NCI-H2171 (cell line): ENCODE results near the gene LRPAP1.

Experiments
- DNase-seq: peaks from one replicate; lab custom pipeline; 2025; lab: John Stamatoyannopoulos, UW

LRPAP1 gene

GRCh38 chr4:3501126-3501824 is 30.9 kb downstream of the LRPAP1 start:
- no peak for DNase-seq

- DNase-seq = no peak
Observed at GRCh38 chr4:3500634-3501101, 31.6 kb downstream of the LRPAP1 start.

GRCh38 chr4:3500111-3500510 is 32.1 kb downstream of the LRPAP1 start:
- DNase-seq = no peak

GRCh38 chr4:3499710-3500109 is 32.5 kb downstream of the LRPAP1 start:
- DNase-seq = no peak

DNA sequence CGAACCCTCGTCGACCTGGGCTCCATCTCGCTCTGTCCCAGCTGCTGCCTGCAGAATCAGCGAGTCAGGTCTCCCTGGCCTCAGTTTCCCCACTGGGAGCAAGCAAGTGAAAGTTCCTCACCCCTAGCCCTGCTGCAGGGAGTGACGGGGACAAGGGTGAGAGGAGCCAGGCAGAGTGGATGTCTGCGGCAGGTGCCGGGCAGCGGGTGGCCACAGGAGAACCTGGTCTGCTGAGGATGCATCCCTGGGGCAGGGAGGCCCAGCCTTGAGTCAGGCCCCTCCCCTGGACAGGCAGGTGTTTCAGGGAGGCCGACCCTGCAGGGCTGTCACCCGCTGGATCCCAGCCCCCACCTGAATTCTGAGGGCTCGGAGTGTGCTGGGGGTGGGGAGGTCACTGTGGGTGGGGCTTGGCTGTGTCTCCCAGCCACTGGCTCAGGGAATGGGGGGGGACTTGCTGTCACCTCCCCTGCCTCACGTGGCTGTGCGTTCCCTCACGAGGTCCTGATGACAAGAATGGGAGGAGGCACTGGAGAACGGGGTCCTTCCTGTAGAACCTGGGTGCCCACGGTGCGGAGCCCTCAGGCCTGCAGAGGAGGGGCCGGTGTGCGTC is 33.2 kb downstream of the LRPAP1 start:
- DNase-seq = no peak

DNA sequence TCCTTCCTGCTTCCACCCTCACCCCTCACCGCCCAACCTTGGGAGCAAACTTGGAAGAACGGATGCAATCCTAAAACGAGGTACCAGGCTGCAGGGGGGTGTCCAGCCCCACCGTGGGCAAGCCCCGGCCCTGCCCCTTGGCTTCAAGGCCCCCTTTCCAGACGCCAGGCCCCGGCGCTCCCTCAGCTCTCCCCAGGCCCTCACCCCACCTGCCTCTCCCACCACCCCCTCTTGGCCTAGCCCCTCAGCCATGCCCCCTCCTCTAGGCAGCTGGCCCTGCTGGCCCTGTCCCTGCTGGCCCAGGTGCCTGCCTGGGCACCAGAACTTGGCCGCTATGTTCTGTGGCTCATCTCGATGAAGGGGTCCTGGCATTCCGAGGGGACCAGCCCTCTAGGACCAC is 33.8 kb downstream of the LRPAP1 start:
- DNase-seq = no peak

- no peak for DNase-seq
Observed at GRCh38 chr4:3497523-3498389, 34.5 kb downstream of the LRPAP1 start.

DNA sequence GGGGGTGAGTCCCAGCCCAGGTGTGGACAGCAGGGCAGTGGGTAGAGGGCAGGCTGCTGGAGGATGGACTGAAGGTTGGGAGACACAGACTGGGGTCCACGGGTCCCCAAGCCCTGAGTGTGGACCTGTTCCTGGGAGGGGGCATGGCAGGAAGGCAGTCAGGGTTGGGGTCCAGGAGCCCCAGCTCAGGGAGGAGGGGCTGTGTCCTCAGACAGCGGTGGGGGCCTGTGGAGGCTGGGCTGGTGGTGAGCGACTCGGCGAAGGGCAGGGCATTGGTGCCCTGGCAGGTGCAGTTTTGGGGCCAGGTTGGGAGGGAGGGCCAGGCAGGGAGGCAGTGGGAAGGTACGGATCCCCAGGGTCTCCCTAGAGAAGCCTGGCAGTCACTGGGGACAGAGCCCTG is 35.1 kb downstream of the LRPAP1 start:
- DNase-seq = no peak

- DNase-seq = no peak
Observed at GRCh38 chr4:3496021-3496420, 36.2 kb downstream of the LRPAP1 start.

DNA sequence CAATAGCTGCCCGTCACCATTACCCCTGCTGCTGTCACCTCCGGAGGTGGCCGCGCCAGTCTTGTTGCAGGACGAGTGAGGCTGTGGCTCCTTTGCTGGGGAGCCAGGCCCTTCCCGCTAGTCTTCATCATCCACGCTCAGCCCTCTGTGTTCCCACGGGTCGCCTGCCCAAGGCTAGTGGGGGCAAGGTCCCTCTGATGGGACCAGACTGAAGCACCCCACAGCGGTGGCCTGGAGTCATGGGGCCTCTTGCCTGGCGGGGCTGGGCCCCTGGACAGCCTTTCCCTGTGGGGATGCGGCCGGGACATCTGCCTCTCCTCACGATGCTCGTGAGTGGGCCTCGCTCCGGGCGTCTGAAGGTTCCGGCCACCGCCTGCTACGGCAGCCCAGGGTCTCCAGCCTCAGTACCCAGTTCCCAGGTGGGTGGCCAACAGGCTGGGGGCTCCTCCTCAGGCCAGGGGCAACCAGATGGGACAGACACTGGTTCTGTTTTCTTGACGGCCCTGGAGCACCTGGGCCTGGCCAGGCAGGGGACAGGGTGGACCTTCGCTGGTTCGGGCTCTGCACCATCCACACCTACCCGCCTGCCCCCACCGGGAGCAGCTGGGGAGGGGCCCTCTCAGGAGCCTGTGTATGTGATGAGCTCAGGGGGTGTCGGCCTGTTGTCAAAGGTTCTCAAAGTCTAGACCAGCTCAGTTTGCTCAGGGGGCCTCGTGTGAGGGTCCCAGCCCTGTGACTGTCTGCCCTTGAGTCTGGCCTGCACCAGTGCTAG is 36.8 kb downstream of the LRPAP1 start:
- no peak for DNase-seq

DNA sequence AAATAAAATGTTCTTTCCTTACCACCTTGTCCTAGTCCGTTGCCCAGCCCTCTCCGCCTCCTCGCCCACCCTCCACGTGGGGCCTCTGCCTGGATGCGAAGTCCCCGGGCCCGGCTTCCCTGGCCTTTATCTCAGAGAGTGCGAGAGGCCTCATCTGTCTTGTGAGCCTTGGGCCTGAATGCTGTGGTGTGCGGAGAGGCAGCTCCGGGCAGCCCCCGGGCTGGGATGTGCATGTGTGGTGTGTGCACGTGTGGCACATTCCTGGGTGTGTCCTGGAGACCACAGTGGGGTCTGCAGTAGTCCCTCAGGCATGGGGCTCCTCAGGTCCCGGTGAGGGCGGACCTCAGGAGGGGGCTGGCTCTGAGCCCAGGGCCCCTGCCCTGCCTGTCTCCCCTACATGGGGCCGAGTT is 37.8 kb downstream of the LRPAP1 start:
- DNase-seq = no peak

- DNase-seq = no peak
Observed at GRCh38 chr4:3493720-3494461, 38.3 kb downstream of the LRPAP1 start.

- no peak for DNase-seq
Observed at GRCh38 chr4:3492741-3493719, 39.2 kb downstream of the LRPAP1 start.

- DNase-seq = no peak
Observed at GRCh38 chr4:3491681-3492405, 40.4 kb downstream of the LRPAP1 start.

DNA sequence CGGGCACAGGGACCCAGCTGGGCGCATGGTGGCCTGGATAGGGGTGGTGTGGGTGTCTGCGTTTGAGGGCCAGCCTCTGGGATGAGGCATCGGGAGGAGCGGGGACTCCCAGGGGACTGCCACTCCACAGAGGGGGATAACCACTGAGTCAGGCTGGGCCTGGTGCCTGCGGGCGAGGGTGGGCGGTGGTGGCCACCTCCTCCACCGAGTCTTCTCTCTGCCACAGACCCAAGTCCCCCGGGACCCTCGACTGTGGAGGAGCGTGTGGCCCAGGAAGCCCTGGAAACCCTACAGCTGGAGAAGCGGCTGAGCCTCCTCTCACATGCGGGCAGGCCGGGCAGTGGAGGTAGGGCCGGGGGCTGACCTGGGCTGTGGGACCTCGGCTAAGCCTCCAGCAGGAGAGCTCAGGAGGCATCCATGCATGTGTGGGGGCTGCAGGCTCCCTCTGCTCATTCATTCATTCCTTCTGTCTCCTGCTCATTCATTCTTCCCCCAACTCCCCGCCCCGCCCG is 42.7 kb downstream of the LRPAP1 start:
- DNase-seq = no peak

- no peak for DNase-seq
Observed at GRCh38 chr4:3488820-3489219, 43.4 kb downstream of the LRPAP1 start.

DNA sequence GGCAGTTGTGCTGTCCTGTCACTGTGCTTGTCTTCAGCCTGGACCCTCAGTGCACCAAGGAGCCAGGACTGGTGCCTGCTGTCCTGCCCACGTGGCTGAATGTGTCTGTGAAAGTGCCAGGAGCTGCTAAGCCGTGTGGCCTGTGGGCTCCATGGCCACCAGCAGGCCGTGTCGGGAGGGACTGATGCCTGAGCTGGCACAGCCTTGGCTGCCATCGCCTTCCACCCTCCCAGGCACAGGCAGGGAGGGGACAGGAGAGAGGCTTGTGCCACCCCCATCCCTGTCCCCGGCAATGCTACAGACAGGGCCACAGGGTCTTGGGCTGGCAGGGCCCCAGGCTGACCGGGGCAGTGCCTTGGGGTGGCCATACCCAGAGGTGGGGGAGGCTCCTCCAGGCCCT is 44.4 kb downstream of the LRPAP1 start:
- DNase-seq = no peak

DNA sequence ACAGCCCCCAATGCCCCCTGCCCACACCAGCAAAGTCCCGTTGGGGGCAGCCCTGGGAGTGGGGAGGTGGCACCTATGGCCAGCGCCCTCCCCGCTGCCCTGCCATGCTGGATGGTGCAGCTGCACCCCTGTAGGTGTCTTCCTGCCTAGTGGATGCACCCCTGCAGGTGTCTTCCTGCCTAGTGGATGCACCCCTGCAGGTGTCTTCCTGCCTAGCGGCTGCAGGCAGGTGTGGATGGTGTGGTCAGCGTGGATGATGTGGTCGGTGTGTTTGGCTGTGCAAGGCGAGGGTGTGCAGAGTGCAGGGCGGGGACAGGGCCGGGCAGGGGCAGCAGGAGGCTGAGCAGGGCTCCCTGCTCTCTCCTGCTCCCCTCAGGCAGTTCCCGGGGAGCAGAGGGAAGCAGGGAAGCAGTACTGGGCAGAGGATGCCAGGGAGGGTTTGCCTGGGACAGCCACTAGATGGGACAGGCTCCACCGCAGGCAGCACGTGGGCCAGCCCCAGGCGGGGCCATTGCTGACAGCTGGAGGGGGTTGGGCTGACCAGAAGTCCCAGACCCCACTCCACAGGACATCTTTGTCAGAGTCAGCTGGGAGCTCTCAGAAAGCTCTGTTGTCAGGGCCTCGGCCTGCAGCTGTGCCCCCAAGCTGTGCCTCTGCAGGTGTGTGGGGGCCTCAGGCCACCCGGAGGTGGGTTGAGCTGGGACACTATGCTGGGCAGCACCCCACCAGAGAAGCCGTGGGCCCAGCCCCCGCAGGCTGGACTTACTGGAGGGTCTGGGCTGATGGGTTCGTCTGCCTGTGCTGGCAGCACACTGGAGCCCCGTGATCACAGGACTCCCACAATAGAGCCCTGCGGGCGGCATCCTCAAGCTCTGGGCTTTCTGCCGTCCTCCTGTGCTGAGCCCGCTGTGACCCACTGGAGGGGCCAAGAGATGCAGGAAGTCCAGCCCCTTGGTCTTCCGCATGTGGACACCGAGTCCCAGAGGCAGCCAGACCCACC is 45.4 kb downstream of the LRPAP1 start:
- no peak for DNase-seq
